Measurements from ENCODE around the gene HYLS1.
"Not testable (repeated sequence)": the region's sequence is repeated elsewhere in the genome, so short reads cannot be mapped to it uniquely, and the experiment has no call there.

HYLS1 gene

GRCh38 chr11:125914601-125915000 lies 27.1 kb downstream of the HYLS1 start:
- not testable (repeated sequence) for H3K9me3 ChIP-seq; H3K27me3 ChIP-seq; H3K36me3 ChIP-seq; DNase-seq; H3K4me3 ChIP-seq (ENCODE audit: low read depth, low read length); H3K4me1 ChIP-seq
- TF ChIP-seq CTCF (IDR thresholded peaks at IDR 0.05; ENCODE audit: low read depth, low read length) = peak; percentile 17; the same call in 1 of the 2 replicates

- TF ChIP-seq CTCF (IDR thresholded peaks at IDR 0.05; ENCODE audit: low read depth, low read length) = no peak
- no peak overlapping the region for H3K4me3 ChIP-seq (ENCODE audit: low read depth, low read length)
- no peaks in the 10 kb centered on the region for H3K27me3 ChIP-seq
- H3K4me1 ChIP-seq = no peaks in the 10 kb centered on the region; the same call in 1 of the 2 replicates
- no peaks in the 10 kb centered on the region for H3K36me3 ChIP-seq
- no peaks in the 10 kb centered on the region for H3K9me3 ChIP-seq
- no peak for DNase-seq
Measured at GRCh38 chr11:125916683-125917347, 29.3 kb downstream of the HYLS1 start.

GRCh38 chr11:125918140-125918840 lies 30.8 kb downstream of the HYLS1 start:
- no peak for TF ChIP-seq CTCF (IDR thresholded peaks at IDR 0.05; ENCODE audit: low read depth, low read length)
- no peaks in the 10 kb centered on the region for H3K9me3 ChIP-seq
- no peaks in the 10 kb centered on the region; the same call in 1 of the 2 replicates for H3K4me1 ChIP-seq
- no peak for DNase-seq
- H3K4me3 ChIP-seq (ENCODE audit: low read depth, low read length) = no peak overlapping the region
- no peaks in the 10 kb centered on the region for H3K27me3 ChIP-seq
- H3K36me3 ChIP-seq = no peaks in the 10 kb centered on the region

- Histone ChIP-seq H3K36me3 (no peaks in the 10 kb centered on the region), H3K4me3 (ENCODE audit: low read depth, low read length) (no peak overlapping the region), H3K4me1 (peaks cover 11% of the 10 kb centered on the region), H3K27me3 (no peaks in the 10 kb centered on the region), H3K9me3 (no peaks in the 10 kb centered on the region)
- TF ChIP-seq CTCF (IDR thresholded peaks at IDR 0.05; ENCODE audit: low read depth, low read length) = no peak
- DNase-seq = no peak
Measured at GRCh38 chr11:125921042-125921441, 33.6 kb downstream of the HYLS1 start.

GRCh38 chr11:125922156-125922555 lies 34.7 kb downstream of the HYLS1 start:
- no peaks in the 10 kb centered on the region for H3K27me3 ChIP-seq
- no peak for DNase-seq
- no peaks in the 10 kb centered on the region for H3K36me3 ChIP-seq
- H3K4me1 ChIP-seq = peaks cover 12% of the 10 kb centered on the region
- no peak for TF ChIP-seq CTCF (IDR thresholded peaks at IDR 0.05; ENCODE audit: low read depth, low read length)
- H3K4me3 ChIP-seq (ENCODE audit: low read depth, low read length) = no peak overlapping the region
- H3K9me3 ChIP-seq = no peaks in the 10 kb centered on the region

- H3K4me3 ChIP-seq (ENCODE audit: low read depth, low read length) = no peak overlapping the region
- peaks cover 12% of the 10 kb centered on the region for H3K4me1 ChIP-seq
- H3K9me3 ChIP-seq = no peaks in the 10 kb centered on the region
- peak; percentile 75 for DNase-seq
- H3K36me3 ChIP-seq = no peaks in the 10 kb centered on the region
- no peaks in the 10 kb centered on the region for H3K27me3 ChIP-seq
- TF ChIP-seq CTCF (IDR thresholded peaks at IDR 0.05; ENCODE audit: low read depth, low read length) = peak; percentile 98
Measured at GRCh38 chr11:125923012-125923579, 35.6 kb downstream of the HYLS1 start.
